ENCODE data around the gene NT5DC3. TPM values are rescaled to one million over a fixed set of nuclear protein-coding genes. Genes with fewer than 3 reads are reported as not detected.

NT5DC3 gene
- total RNA-seq, 4 donors from 2014 or later = 12.7 to 16.7 (median 16.2) TPM

GRCh38 chr12:103728323-103728722, 112.7 kb downstream of the NT5DC3 start:
- DNase-seq (ENCODE audit: low spot score in 2 of 2) = no peak
- H3K36me3 ChIP-seq = no peaks in the 10 kb centered on the region
- no peaks in the 10 kb centered on the region for H3K27me3 ChIP-seq
- no peak overlapping the region for H3K4me3 ChIP-seq
- no peak overlapping the region for H3K27ac ChIP-seq
- H3K4me1 ChIP-seq = no peaks in the 10 kb centered on the region
- TF ChIP-seq POLR2A (IDR thresholded peaks at IDR 0.05) (no peak), EP300 (IDR thresholded peaks at IDR 0.05) (no peak), CTCF (IDR thresholded peaks at IDR 0.05) (no peak)
- peaks cover 0 to 9% (median 0%) of the 10 kb centered on the region in 4 donors for H3K9me3 ChIP-seq
- 63 to 79% methylated on average over 4 of the region's 4 CpGs for WGBS, 2 donors

DNA sequence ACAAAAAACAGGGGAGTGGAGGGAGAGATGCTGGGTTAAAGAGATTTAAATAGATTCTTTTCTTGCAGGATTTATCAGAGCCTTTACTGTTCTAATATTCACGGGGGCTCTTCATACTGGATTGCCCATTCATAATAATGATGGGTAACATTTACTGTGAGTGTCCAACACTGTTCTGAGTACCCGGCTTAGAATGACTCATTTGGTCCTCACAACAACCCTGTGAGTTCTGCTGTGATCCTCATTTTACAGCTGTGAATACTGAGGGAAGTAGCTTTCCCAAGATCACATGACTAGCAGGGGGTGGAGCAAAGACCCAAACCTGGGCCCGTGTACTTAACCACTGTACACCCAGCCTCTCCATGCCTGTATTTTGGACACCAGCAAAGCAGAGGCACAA, 113.4 kb downstream of the NT5DC3 start:
- Histone ChIP-seq H3K36me3 (no peaks in the 10 kb centered on the region), H3K9me3 (peaks cover 0 to 9% (median 0%) of the 10 kb centered on the region in 4 donors), H3K27ac (no peak overlapping the region), H3K27me3 (no peaks in the 10 kb centered on the region), H3K4me1 (no peaks in the 10 kb centered on the region), H3K4me3 (no peak overlapping the region)
- no peak for DNase-seq (ENCODE audit: low spot score in 2 of 2)
- no peak for TF ChIP-seq POLR2A (IDR thresholded peaks at IDR 0.05)
- TF ChIP-seq CTCF (IDR thresholded peaks at IDR 0.05) = no peak
- TF ChIP-seq EP300 (IDR thresholded peaks at IDR 0.05) = no peak
- 51 to 61% methylated on average over 3 of the region's 3 CpGs for WGBS, 2 donors

GRCh38 chr12:103725398-103725797, 115.6 kb downstream of the NT5DC3 start:
- DNase-seq (ENCODE audit: low spot score in 2 of 2) = no peak
- Histone ChIP-seq H3K4me3 (no peak overlapping the region), H3K9me3 (no peaks in the 10 kb centered on the region), H3K4me1 (no peaks in the 10 kb centered on the region), H3K27me3 (no peaks in the 10 kb centered on the region), H3K27ac (no peak overlapping the region), H3K36me3 (no peaks in the 10 kb centered on the region)
- TF ChIP-seq CTCF (IDR thresholded peaks at IDR 0.05) = no peak
- TF ChIP-seq POLR2A (IDR thresholded peaks at IDR 0.05) = no peak
- no peak for TF ChIP-seq EP300 (IDR thresholded peaks at IDR 0.05)
- WGBS, 2 donors = 91 to 93% methylated on average over 8 of the region's 8 CpGs

Other genes starting within 250 kb of the NT5DC3 start
- 100 to 1,000 TPM; 213 to 480 (median 250) TPM for gene HSP90B1, start 89.2 kb upstream of the NT5DC3 start, total RNA-seq
- gene TDG, start 124.6 kb upstream of the NT5DC3 start, total RNA-seq = 10 to 100 TPM; 13.7 to 23.7 (median 20.0) TPM
- gene GLT8D2, start 209.0 kb upstream of the NT5DC3 start, total RNA-seq = 10 to 100 TPM; 19.8 to 32.9 (median 26.4) TPM
- gene HCFC2, start 223.3 kb upstream of the NT5DC3 start, total RNA-seq = 10 to 100 TPM; 20.2 to 33.5 (median 30.6) TPM

Measured in tibial nerve (tissue), 4 donors.